Measurements from ENCODE around the gene CX3CL1. TPM values are rescaled to one million over a fixed set of nuclear protein-coding genes. Genes with fewer than 3 reads are reported as not detected.

Gene CX3CL1
- total and polyA plus RNA-seq, 2 of the 13 experiments (the other 11 are each of a cell fraction or from before 2014, with no cell fraction given) = 57.3 to 60.8 TPM

GRCh38 chr16:57373117-57373947 lies 1.0 kb downstream of the CX3CL1 start (continued):
- TF ChIP-seq UBTF (CRISPR knock-in tag; IDR thresholded peaks at IDR 0.05) = peak; percentile 62; the same call in 1 of the 2 replicates
- TF ChIP-seq TFAP4 (IDR thresholded peaks at IDR 0.05; ENCODE audit: borderline replicate concordance, low read depth) = no peak
- no peak; the same call in 1 of the 2 replicates for TF ChIP-seq FOXJ3 (CRISPR knock-in tag; IDR thresholded peaks at IDR 0.05; ENCODE audit: borderline replicate concordance)
- TF ChIP-seq ZNF34 (CRISPR knock-in tag; IDR thresholded peaks at IDR 0.05; ENCODE audit: borderline replicate concordance) = no peak
- TF ChIP-seq ZNF263 (CRISPR knock-in tag; IDR thresholded peaks at IDR 0.05) = no peak
- no peak for TF ChIP-seq KIAA2018 (CRISPR knock-in tag; IDR thresholded peaks at IDR 0.05; ENCODE audit: borderline replicate concordance)
- TF ChIP-seq, protein P1, sequence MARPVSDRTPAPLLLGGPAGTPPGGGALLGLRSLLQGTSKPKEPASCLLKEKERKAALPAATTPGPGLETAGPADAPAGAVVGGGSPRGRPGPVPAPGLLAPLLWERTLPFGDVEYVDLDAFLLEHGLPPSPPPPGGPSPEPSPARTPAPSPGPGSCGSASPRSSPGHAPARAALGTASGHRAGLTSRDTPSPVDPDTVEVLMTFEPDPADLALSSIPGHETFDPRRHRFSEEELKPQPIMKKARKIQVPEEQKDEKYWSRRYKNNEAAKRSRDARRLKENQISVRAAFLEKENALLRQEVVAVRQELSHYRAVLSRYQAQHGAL (CRISPR knock-in tag; IDR thresholded peaks at IDR 0.05; ENCODE audit: not compliant biosample characterization) = peak; percentile 91
- TF ChIP-seq HNF4A (CRISPR knock-in tag; IDR thresholded peaks at IDR 0.05) = peak; percentile 91
- peak; percentile 73; the same call in 1 of the 2 replicates for TF ChIP-seq SPEN (CRISPR knock-in tag; IDR thresholded peaks at IDR 0.05; ENCODE audit: low read depth)
- TF ChIP-seq, protein P2, sequence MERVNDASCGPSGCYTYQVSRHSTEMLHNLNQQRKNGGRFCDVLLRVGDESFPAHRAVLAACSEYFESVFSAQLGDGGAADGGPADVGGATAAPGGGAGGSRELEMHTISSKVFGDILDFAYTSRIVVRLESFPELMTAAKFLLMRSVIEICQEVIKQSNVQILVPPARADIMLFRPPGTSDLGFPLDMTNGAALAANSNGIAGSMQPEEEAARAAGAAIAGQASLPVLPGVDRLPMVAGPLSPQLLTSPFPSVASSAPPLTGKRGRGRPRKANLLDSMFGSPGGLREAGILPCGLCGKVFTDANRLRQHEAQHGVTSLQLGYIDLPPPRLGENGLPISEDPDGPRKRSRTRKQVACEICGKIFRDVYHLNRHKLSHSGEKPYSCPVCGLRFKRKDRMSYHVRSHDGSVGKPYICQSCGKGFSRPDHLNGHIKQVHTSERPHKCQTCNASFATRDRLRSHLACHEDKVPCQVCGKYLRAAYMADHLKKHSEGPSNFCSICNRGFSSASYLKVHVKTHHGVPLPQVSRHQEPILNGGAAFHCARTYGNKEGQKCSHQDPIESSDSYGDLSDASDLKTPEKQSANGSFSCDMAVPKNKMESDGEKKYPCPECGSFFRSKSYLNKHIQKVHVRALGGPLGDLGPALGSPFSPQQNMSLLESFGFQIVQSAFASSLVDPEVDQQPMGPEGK (CRISPR knock-in tag; IDR thresholded peaks at IDR 0.05) = peak; percentile 100; the same call in 1 of the 2 replicates
- TF ChIP-seq MAX (IDR thresholded peaks at IDR 0.05) = peak; percentile 75
- TF ChIP-seq MBNL3 (CRISPR knock-in tag; conservative IDR thresholded peaks at IDR 0.05) = no peak
- TF ChIP-seq RARA (CRISPR knock-in tag; IDR thresholded peaks at IDR 0.05) = peak; percentile 98

Measured in HepG2 (cell line).